HCT116 (cell line): ENCODE results near the gene TMEM63A.

Source experiments
- EGR1 ChIP-seq: IDR thresholded peaks from 2 replicates; pipeline ENCODE4 v1.6.1; 2012; ENCODE audit warnings: low read depth
- ELF1 ChIP-seq: IDR thresholded peaks from 2 replicates; pipeline ENCODE4 v1.6.1; 2012; ENCODE audit warnings: low read depth, borderline replicate concordance
- POLR2A ChIP-seq: IDR thresholded peaks from 2 replicates; pipeline ENCODE4 v1.7.0; 2011; ENCODE audit warnings: borderline replicate concordance; ENCODE audit not compliant: insufficient read depth, insufficient read length; ENCODE audit errors: extremely low read depth
- POLR2AphosphoS5 ChIP-seq: IDR thresholded peaks from 2 replicates; pipeline ENCODE4 v1.6.1; 2011; ENCODE audit warnings: mild to moderate bottlenecking, low read depth, low read length, moderate library complexity
- SIN3A ChIP-seq: IDR thresholded peaks from 2 replicates; pipeline ENCODE4 v1.6.1; 2012; ENCODE audit warnings: low read depth
- TCF7L2 ChIP-seq: IDR thresholded peaks from 2 replicates; pipeline ENCODE4 v1.7.0; 2011; ENCODE audit warnings: borderline replicate concordance, inconsistent platforms; ENCODE audit not compliant: insufficient read depth, insufficient read length; ENCODE audit errors: extremely low read depth
- YY1 ChIP-seq: IDR thresholded peaks from 2 replicates; pipeline ENCODE4 v1.6.1; 2011; ENCODE audit warnings: low read length, low read depth, moderate library complexity, mild to moderate bottlenecking; ENCODE audit not compliant: insufficient replicate concordance; ENCODE audit errors: extremely low read depth
- ZNF274 ChIP-seq: fragments of 200-500 bp; sonication (Bioruptor generic); IDR thresholded peaks from 2 replicates; pipeline ENCODE4 v1.6.1; 2014; ENCODE audit warnings: mild to moderate bottlenecking, low read depth, low read length, inconsistent platforms
- TF ChIP-seq, protein P1 (sequence below), 3 experiments: fragments of 200-600 bp in 1 of 3; sonication (generic) in 1 of 3; IDR thresholded peaks in 2 of 3; conservative IDR thresholded peaks in 1 of 3; 2 replicates each; pipeline ENCODE4 v1.5.1; 2012 to 2017; ENCODE audit warnings: low read depth in 2 of 3, low read length in 2 of 3, antibody characterized with exemption in 1 of 3, borderline replicate concordance in 1 of 3, control low read depth in 1 of 3, mild to moderate bottlenecking in 1 of 3, mixed read lengths in 1 of 3, mixed run types in 1 of 3, moderate library complexity in 1 of 3; ENCODE audit not compliant: insufficient read depth in 1 of 3
- TF ChIP-seq, protein P2 (sequence below): IDR thresholded peaks from 2 replicates; pipeline ENCODE4 v1.6.1; 2012

DNA sequence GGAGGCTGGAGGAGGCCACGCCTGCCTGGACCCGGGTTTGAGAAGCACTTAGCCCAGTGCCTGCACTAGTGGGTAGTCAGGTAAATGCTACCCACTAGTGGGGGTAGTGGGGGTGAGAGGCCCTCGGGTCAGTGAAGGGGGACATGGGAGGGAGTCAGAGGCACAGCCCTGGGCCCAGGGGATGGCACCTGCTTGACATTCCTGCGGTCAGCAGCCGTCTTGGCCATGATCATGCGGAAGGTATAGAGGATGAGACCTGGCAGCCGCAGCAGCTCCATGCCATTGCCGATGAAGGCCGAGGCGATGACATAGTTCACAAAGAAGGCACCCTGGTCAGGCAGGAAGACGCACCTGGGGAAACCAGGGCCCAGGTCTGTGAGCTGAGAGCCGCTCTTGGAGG is 28.7 kb downstream of the TMEM63A start:
- TF ChIP-seq, protein P1, sequence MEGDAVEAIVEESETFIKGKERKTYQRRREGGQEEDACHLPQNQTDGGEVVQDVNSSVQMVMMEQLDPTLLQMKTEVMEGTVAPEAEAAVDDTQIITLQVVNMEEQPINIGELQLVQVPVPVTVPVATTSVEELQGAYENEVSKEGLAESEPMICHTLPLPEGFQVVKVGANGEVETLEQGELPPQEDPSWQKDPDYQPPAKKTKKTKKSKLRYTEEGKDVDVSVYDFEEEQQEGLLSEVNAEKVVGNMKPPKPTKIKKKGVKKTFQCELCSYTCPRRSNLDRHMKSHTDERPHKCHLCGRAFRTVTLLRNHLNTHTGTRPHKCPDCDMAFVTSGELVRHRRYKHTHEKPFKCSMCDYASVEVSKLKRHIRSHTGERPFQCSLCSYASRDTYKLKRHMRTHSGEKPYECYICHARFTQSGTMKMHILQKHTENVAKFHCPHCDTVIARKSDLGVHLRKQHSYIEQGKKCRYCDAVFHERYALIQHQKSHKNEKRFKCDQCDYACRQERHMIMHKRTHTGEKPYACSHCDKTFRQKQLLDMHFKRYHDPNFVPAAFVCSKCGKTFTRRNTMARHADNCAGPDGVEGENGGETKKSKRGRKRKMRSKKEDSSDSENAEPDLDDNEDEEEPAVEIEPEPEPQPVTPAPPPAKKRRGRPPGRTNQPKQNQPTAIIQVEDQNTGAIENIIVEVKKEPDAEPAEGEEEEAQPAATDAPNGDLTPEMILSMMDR (IDR thresholded peaks at IDR 0.05 in 2 of 3, conservative IDR thresholded peaks at IDR 0.05 in 1 of 3; ENCODE audit: borderline replicate concordance in 1 of 3, insufficient read depth in 1 of 3, low read depth in 2 of 3, low read length in 2 of 3), result no peak
- no peak for TF ChIP-seq POLR2A
- no peak for TF ChIP-seq SIN3A
- no peak for TF ChIP-seq ZNF274
- TF ChIP-seq TCF7L2, result no peak
- TF ChIP-seq, protein P2, sequence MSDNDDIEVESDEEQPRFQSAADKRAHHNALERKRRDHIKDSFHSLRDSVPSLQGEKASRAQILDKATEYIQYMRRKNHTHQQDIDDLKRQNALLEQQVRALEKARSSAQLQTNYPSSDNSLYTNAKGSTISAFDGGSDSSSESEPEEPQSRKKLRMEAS, result no peak
- no peak for TF ChIP-seq EGR1
- TF ChIP-seq YY1, result no peak
- no peak for TF ChIP-seq POLR2AphosphoS5
- TF ChIP-seq ELF1, result no peak
